GM12878 (cell line): Measurements from ENCODE around the gene PLEKHA7. TPM values are rescaled to one million over a fixed set of nuclear protein-coding genes. Genes with fewer than 3 reads are reported as not detected.

ENCODE experiments used
- ATAC-seq: fragments of 200-7000 bp; cut with Tn5 transposase; 3 replicates; pipeline ENCODE4 v1.9.1; 2020; ENCODE audit warnings: mild to moderate bottlenecking, moderate library complexity
- BruUV-seq: library from RNA; stranded (reverse); fragments of 400-500 nt; replicated peaks from 2 replicates; lab custom pipeline; 2021; lab: Mats Ljungman, UMichigan
- CTCF ChIA-PET: fragments of 300-600 bp; sonication (Branson Sonifier 250); formaldehyde crosslinking; extraction: SDS; loops from one replicate; lab custom pipeline; 2021; ENCODE audit warnings: inconsistent platforms; lab: Yijun Ruan, JAX
- POLR2A ChIA-PET: fragments of 350-600 bp; formaldehyde crosslinking; extraction: SDS; loops from one replicate; lab custom pipeline; 2021; ENCODE audit warnings: inconsistent platforms; lab: Charles Lee
- RAD21 ChIA-PET: fragments of 300-600 bp; sonication (Branson Sonifier 250); formaldehyde crosslinking; loops from one replicate; lab custom pipeline; 2023; ENCODE audit warnings: antibody characterized with exemption; ENCODE audit not compliant: unreplicated experiment; lab: Charles Lee
- SMC1A ChIA-PET: fragments of 300-600 bp; sonication (Branson Sonifier 250); formaldehyde crosslinking; loops from one replicate; lab custom pipeline; 2023; ENCODE audit not compliant: unreplicated experiment, uncharacterized antibody; lab: Charles Lee
- DNase-seq: peaks from one replicate; pipeline ENCODE4 v3.0.0-alpha.2; 2011; ENCODE audit warnings: low read depth, low spot score
- FAIRE-seq: peaks from 3 replicates; lab custom pipeline; 2011; peaks lifted over from hg19 to GRCh38; lab: Jason Lieb, UNC
- H2AFZ ChIP-seq: 2 replicates; pipeline ENCODE4 v1.6.0; 2011; ENCODE audit warnings: low read depth, low read length, control low read depth; ENCODE audit not compliant: control insufficient read depth
- H3K27ac ChIP-seq: 2 replicates; pipeline ENCODE4 v1.5.1; 2011; ENCODE audit warnings: control low read depth; ENCODE audit not compliant: control insufficient read depth, insufficient read depth
- H3K27me3 ChIP-seq, 2 experiments: replicated peaks in 1 of 2; 2 replicates each; pipeline versions ENCODE4 v1.6.0 to v1.6.1; 2011; ENCODE audit warnings: low read length in 1 of 2; ENCODE audit not compliant: control insufficient read depth in 2 of 2, insufficient read depth in 2 of 2
- H3K36me3 ChIP-seq, 2 experiments: 2 replicates each; pipeline ENCODE4 v1.5.1; 2011; ENCODE audit warnings: low read length in 1 of 2; ENCODE audit not compliant: control insufficient read depth in 2 of 2, insufficient read depth in 2 of 2
- H3K4me1 ChIP-seq: 2 replicates; pipeline ENCODE4 v1.6.1; 2011; ENCODE audit warnings: mild to moderate bottlenecking, low read length, moderate library complexity, mixed read lengths; ENCODE audit not compliant: control insufficient read depth, insufficient read depth
- H3K4me2 ChIP-seq: 2 replicates; pipeline ENCODE4 v1.6.0; 2011; ENCODE audit warnings: control low read depth; ENCODE audit not compliant: control insufficient read depth, insufficient read depth
- H3K4me3 ChIP-seq: fragments of 200-600 bp; sonication (generic); 2 replicates; pipeline ENCODE4 v1.5.1; 2016
- H3K79me2 ChIP-seq: 2 replicates; pipeline ENCODE4 v1.6.0; 2011; ENCODE audit warnings: low read length; ENCODE audit not compliant: control insufficient read depth, insufficient read depth
- H3K9ac ChIP-seq: 2 replicates; pipeline ENCODE4 v1.8.0; 2011; ENCODE audit warnings: low read length, control low read depth, mixed read lengths; ENCODE audit not compliant: control insufficient read depth, insufficient read depth
- H3K9me3 ChIP-seq: replicated peaks from 3 replicates; pipeline ENCODE4 v1.5.1; 2011; ENCODE audit warnings: mild to moderate bottlenecking, low read length; ENCODE audit not compliant: control insufficient read depth, insufficient read depth
- H4K20me1 ChIP-seq: 2 replicates; pipeline ENCODE4 v1.6.0; 2011; ENCODE audit not compliant: control insufficient read depth, insufficient read depth
- CBX3 ChIP-seq: fragments of 200-600 bp; sonication (generic); IDR thresholded peaks from 2 replicates; pipeline ENCODE4 v1.6.1; 2016; ENCODE audit warnings: low read depth, borderline replicate concordance
- EZH2 ChIP-seq: IDR thresholded peaks from 2 replicates; pipeline ENCODE4 v1.6.1; 2012; ENCODE audit warnings: low read depth, mild to moderate bottlenecking, control low read depth, inconsistent platforms, low read length, borderline replicate concordance; ENCODE audit not compliant: control insufficient read depth
- HCFC1 ChIP-seq: fragments of 150-350 bp; IDR thresholded peaks from 2 replicates; pipeline ENCODE4 v1.6.1; 2014; ENCODE audit warnings: low read length
- KDM1A ChIP-seq: fragments of 200-600 bp; sonication (generic); IDR thresholded peaks from 2 replicates; pipeline ENCODE4 v1.6.1; 2016; ENCODE audit warnings: borderline replicate concordance
- MEF2B ChIP-seq: fragments of 450-650 bp; IDR thresholded peaks from 2 replicates; pipeline ENCODE4 v1.6.1; 2018; ENCODE audit warnings: mild to moderate bottlenecking, moderate library complexity; ENCODE audit not compliant: partially characterized antibody, poor library complexity, severe bottlenecking
- RUNX3 ChIP-seq: IDR thresholded peaks from 2 replicates; pipeline ENCODE4 v1.6.1; 2012; ENCODE audit warnings: low read length, inconsistent platforms
- ZZZ3 ChIP-seq: IDR thresholded peaks from 2 replicates; pipeline ENCODE4 v1.6.1; 2011; ENCODE audit warnings: low read depth; ENCODE audit not compliant: control insufficient read depth, insufficient read length
- whole genome bisulfite sequencing: methylation state at CpG from one replicate; pipeline ENCODE4 v1.1.6; 2016; ENCODE audit warnings: low lambda C conversion rate; ENCODE audit not compliant: insufficient replicate concordance, insufficient coverage; ENCODE audit errors: missing lambda C conversion rate; 5-methylcytosine and 5-hydroxymethylcytosine counted together
- in situ Hi-C: fragments of 300-500 bp; cut with MboI; formaldehyde crosslinking; loops from 9 replicates; pipeline ENCODE4 v1.14.3; 2018; ENCODE audit warnings: mixed read lengths
- intact Hi-C: fragments of 100-400 bp; cut with micrococcal nuclease; formaldehyde crosslinking; loops from one replicate; pipeline ENCODE4 v1.14.2; 2022; ENCODE audit not compliant: unreplicated experiment
- polyA plus RNA-seq, 11 experiments: library from polyadenylated mRNA; depleted of rRNA in 4 of 11; unstranded in 6 of 11; stranded (reverse) in 5 of 11; fragments of >200 nt; fragmentation: Nextera tagmentation in 4 of 11; fragmentation: Illumina TruSeq in 1 of 11; extraction: Ambion mirVana in 4 of 11; extraction: Trizol in 1 of 11; gene quantifications; 1 replicate in 1 of 11; 2 replicates in 10 of 11; pipeline versions ENCODE4 v1.2.1 to v1.2.3, GENCODE V29; 2011 to 2016; ENCODE audit warnings: inconsistent platforms in 2 of 11, missing spikeins in 2 of 11, low read depth in 1 of 11
- total RNA-seq, 4 experiments: library from RNA; depleted of rRNA in 3 of 4; stranded (reverse); fragments of >200 nt in 3 of 4; fragmentation: Illumina TruSeq in 1 of 4; extraction: Trizol in 1 of 4; gene quantifications; 2 replicates each; pipeline versions ENCODE4 v1.2.1 to v1.2.3, GENCODE V29; 2013 to 2021
- TF ChIP-seq, protein P1 (sequence below): fragments of 450-650 bp; IDR thresholded peaks from 2 replicates; pipeline ENCODE4 v1.6.1; 2017; ENCODE audit warnings: mild to moderate bottlenecking

Gene PLEKHA7
- total and polyA plus RNA-seq, 10 of the 15 experiments (the other 5 are each of a cell fraction or from before 2014, with no cell fraction given), result 0.45 to 5.3 (median 2.1) TPM

DNA sequence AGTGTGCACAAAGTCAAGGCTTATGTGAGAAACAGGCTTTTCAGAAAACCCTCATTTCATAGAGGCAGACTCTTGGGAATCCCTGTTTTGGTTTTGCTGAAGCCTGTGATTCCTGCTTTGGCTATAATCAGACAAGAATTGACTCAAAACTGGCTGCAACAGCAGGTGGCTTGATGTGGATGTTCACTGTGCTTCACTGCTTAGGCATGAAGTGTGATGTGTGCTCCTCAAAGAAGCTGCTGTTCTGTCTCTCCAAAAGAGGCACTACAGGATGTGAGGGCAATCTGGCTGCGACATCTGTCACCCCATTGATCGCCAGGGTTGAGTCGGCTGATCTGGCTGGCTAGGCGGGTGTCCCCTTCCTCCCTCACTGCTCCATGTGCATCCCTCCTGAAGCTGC is 172.2 kb downstream of the PLEKHA7 start:
- BruUV-seq, result no TSS peak
- Histone ChIP-seq H3K9me3 (no peaks in the 10 kb centered on the region), H3K4me2 (no peak overlapping the region), H3K9ac (no peak overlapping the region), H2AFZ (no peak overlapping the region), H4K20me1 (no peaks in the 10 kb centered on the region), H3K79me2 (no peaks in the 10 kb centered on the region), H3K4me1 (no peaks in the 10 kb centered on the region), H3K36me3 (no peaks in the 10 kb centered on the region), H3K27ac (no peak overlapping the region), H3K4me3 (no peak overlapping the region), H3K27me3 (no peaks in the 10 kb centered on the region)
- ATAC-seq (no peak), FAIRE-seq (no peak), DNase-seq (no peak)
- SMC1A ChIA-PET, result no interaction called here
- no peak for TF ChIP-seq HCFC1
- 36% methylated on average over 4 of the region's 4 CpGs for WGBS
- intact Hi-C loops, result no loop called here
- POLR2A ChIA-PET, result interaction anchor here (0.6 kb wide), 1 partner anchor 95 kb away, joined by 5 read pairs; no protein-coding TSS in a partner anchor
- in situ Hi-C loops, result no loop called here
- RAD21 ChIA-PET, result no interaction called here
- CTCF ChIA-PET, result interaction anchor here (0.8 to 1.1 kb wide), 2 partner anchors 11 to 56 kb away, joined by 3 read pairs; no protein-coding TSS in a partner anchor

DNA sequence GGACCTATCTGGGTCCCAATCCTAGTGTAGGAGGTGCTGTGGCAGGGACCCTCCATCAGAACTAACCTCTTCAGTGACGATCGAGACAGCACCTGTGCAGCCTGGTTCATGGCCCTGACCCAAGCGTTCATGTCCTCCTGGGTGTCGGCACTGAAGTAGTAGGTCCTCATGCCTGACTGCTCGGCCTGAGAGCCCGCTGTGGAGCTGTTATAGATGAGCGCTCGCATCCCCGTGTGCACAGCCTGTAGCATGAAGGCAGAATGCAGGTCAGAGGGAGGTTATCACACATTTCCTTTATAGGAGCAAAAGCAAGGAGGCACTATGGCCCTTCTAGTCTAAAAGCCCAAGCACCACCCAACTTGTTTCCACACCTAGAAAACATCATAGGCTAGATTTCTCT is 172.7 kb downstream of the PLEKHA7 start:
- intact Hi-C loops (no loop called here), in situ Hi-C loops (no loop called here)
- ChIA-PET POLR2A (no interaction called here), CTCF (interaction anchor here (1.1 kb wide), 1 partner anchor 10 kb away, joined by 3 read pairs; no protein-coding TSS in a partner anchor), SMC1A (no interaction called here), RAD21 (no interaction called here)
- Histone ChIP-seq H4K20me1 (no peaks in the 10 kb centered on the region), H3K4me1 (no peaks in the 10 kb centered on the region), H3K27ac (no peak overlapping the region), H2AFZ (no peak overlapping the region), H3K27me3 (no peaks in the 10 kb centered on the region), H3K79me2 (no peaks in the 10 kb centered on the region), H3K36me3 (no peaks in the 10 kb centered on the region), H3K9me3 (no peaks in the 10 kb centered on the region), H3K4me3 (no peak overlapping the region), H3K4me2 (no peak overlapping the region), H3K9ac (no peak overlapping the region)
- ATAC-seq, result no peak
- FAIRE-seq, result no peak
- BruUV-seq, result no TSS peak
- TF ChIP-seq KDM1A (no peak), EZH2 (no peak), ZZZ3 (no peak), CBX3 (no peak), MEF2B (no peak), RUNX3 (no peak)
- TF ChIP-seq, protein P1, sequence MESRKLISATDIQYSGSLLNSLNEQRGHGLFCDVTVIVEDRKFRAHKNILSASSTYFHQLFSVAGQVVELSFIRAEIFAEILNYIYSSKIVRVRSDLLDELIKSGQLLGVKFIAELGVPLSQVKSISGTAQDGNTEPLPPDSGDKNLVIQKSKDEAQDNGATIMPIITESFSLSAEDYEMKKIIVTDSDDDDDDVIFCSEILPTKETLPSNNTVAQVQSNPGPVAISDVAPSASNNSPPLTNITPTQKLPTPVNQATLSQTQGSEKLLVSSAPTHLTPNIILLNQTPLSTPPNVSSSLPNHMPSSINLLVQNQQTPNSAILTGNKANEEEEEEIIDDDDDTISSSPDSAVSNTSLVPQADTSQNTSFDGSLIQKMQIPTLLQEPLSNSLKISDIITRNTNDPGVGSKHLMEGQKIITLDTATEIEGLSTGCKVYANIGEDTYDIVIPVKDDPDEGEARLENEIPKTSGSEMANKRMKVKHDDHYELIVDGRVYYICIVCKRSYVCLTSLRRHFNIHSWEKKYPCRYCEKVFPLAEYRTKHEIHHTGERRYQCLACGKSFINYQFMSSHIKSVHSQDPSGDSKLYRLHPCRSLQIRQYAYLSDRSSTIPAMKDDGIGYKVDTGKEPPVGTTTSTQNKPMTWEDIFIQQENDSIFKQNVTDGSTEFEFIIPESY, result no peak
- no peak for DNase-seq
- 22% methylated on average over 9 of the region's 9 CpGs for WGBS
